GM12875 (cell line): ENCODE results near the gene TUBB6.

Source experiments
- H3K4me3 ChIP-seq: one replicate; pipeline ENCODE4 v1.5.1; 2011; ENCODE audit warnings: low read depth, low read length, control low read depth
- TF ChIP-seq, protein P1 (sequence below): IDR thresholded peaks from 2 replicates; pipeline ENCODE4 v1.5.1; 2011; ENCODE audit warnings: low read depth, mild to moderate bottlenecking, control low read depth, inconsistent platforms, low read length, moderate library complexity, borderline replicate concordance; ENCODE audit not compliant: insufficient read depth

Gene TUBB6

GRCh38 chr18:12342661-12343060 lies 34.6 kb downstream of the TUBB6 start:
- TF ChIP-seq, protein P1, sequence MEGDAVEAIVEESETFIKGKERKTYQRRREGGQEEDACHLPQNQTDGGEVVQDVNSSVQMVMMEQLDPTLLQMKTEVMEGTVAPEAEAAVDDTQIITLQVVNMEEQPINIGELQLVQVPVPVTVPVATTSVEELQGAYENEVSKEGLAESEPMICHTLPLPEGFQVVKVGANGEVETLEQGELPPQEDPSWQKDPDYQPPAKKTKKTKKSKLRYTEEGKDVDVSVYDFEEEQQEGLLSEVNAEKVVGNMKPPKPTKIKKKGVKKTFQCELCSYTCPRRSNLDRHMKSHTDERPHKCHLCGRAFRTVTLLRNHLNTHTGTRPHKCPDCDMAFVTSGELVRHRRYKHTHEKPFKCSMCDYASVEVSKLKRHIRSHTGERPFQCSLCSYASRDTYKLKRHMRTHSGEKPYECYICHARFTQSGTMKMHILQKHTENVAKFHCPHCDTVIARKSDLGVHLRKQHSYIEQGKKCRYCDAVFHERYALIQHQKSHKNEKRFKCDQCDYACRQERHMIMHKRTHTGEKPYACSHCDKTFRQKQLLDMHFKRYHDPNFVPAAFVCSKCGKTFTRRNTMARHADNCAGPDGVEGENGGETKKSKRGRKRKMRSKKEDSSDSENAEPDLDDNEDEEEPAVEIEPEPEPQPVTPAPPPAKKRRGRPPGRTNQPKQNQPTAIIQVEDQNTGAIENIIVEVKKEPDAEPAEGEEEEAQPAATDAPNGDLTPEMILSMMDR = no peak
- H3K4me3 ChIP-seq = no peak overlapping the region

DNA sequence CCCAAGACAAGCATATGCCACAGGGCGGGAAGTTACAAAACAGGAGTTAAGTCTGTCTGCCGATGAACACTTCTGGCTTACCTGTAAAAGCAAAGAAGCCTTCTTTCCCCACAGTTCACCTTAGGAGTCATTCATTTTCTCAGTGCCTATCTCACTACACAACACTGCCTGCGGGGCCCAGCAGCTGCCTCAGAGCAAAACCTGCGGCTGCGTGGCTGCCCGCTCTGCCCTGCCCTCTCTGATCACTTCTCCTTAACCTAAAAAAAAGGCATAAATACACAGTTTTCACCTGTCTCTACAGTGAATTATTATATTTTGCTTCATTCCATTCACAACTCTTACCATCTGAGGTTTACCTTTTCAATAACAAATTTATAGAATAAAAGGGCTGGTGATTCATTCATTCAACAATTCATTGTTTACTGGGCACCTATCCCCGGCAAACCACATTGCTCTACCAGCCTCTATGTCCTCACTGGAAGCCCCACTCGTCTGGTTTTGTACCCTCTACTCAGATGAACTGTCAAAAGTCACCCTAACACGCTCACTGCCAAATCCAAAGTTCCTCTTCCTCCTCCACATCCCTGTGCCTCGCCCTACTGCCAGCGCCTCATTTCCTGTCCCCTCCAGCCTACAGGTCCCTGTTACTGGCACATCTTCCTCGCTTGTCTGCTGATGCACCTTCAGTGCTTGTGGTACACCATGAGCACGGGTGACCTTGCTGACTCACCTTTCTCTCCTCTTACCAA lies 37.6 kb downstream of the TUBB6 start:
- TF ChIP-seq, protein P1 = no peak
- H3K4me3 ChIP-seq = no peak overlapping the region

DNA sequence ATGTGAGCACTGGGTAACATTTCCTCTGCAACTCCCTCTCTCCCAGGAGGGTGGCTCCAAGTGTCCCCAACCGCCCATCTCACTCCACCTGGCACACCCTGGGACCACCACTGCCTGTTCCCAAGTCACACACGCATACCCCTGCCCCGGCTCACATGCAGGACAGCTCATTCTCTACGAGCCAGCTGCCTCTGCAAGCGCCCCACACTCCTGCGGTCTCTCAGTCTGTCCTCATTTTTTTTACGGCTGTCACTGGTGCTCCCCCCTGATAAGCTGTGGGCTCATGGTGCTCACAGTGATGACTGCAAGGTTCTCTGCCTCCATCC lies 38.2 kb downstream of the TUBB6 start:
- H3K4me3 ChIP-seq = no peak overlapping the region
- TF ChIP-seq, protein P1 = no peak

DNA sequence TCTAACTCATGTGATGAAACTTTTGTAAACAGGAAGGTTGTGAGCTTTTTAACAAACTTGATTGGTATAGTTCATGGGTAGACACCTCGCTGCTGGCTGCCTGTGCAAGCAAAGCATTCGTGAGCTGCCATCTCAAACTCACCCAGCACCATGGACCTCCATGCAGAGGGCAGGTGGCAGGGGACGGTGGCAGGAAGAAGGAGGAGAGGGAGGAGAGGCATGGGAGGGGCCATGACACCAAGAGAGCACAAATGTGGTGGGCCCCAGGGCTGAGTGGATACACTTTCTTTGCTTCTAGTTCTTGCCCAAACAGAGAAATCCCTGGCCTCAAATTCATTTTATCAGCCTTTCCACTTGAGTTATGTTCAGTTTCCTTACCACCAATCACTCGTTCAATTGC lies 39.9 kb downstream of the TUBB6 start:
- TF ChIP-seq, protein P1 = no peak
- H3K4me3 ChIP-seq = no peak overlapping the region

DNA sequence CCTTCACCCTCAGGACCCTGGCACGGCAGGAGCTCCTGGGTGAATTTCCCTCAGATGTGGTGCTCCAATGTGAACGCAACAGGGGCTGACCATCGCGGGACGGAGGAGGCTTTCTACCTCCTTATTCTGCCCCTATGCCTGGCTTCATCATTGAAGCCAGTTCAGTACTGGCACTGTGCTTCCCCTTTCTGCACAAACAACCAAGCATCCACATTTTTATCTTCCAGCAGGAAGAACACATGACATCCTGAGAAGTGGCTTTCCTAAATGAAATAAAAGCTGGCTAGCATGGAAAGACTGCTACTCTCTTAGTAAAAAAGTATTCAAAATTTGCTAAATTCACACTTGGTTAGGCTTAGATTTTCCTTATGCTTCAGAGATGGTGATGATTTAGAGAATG lies 44.1 kb downstream of the TUBB6 start:
- TF ChIP-seq, protein P1 = no peak
- no peak overlapping the region for H3K4me3 ChIP-seq

DNA sequence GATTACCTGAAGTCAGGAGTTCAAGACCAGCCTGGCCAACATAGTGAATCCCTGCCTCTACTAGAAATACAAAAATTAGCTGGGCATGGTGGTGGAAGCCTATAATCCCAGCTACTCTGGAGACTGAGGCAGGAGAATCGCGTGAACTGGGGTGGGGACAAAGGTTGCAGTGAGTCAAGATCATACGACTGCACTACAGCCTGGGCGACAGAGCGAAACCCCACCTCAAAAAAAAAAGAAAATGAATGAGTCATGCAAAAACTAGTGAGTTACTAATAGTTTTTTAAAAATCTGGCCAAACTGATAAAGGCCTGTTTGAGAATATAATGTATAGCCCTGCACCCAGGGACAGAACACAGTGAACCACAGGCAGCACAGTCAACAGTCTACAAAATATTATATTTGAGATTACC lies 51.5 kb downstream of the TUBB6 start:
- no peak overlapping the region for H3K4me3 ChIP-seq
- TF ChIP-seq, protein P1 = no peak

DNA sequence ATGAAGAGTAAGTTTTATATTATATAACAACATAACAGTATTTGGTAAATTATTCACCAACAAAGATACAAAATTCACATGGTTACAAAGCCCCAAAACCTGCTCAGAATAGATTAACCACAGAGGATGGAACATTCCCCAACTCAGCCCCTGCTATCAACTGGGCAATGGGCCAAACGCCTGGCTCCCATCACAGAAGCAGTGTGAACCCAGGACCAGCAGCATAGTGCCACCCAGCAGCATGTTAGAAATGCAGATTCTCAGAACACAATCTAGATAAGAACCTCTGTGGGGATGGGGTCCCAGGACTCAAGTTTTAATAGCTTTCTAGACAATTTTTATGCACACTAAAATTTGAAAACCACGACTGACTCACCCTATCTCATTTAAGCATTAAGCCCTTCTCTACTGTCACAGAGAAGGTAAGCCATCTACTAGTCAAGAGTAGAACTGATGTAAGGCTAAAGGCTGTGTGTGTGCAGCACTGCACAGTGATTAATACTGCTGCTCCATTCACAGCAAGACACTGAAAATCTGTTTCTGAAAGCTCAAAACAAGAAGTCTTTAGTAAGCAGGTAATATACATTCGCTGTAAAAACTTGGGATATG lies 53.8 kb downstream of the TUBB6 start:
- TF ChIP-seq, protein P1 = no peak
- H3K4me3 ChIP-seq = no peak overlapping the region
